HEK293T (cell line): Measurements from ENCODE around the gene SCMH1.

Experiments used
- BHLHE40 ChIP-seq: fragments of 450-650 bp; IDR thresholded peaks from 2 replicates; pipeline ENCODE4 v1.6.1; 2016; ENCODE audit warnings: mild to moderate bottlenecking, moderate library complexity, borderline replicate concordance
- CTBP1 ChIP-seq: fragments of 450-650 bp; IDR thresholded peaks from 2 replicates; pipeline ENCODE4 v1.6.1; 2016; ENCODE audit warnings: borderline replicate concordance
- FOXK2 ChIP-seq: fragments of 450-650 bp; IDR thresholded peaks from 2 replicates; pipeline ENCODE4 v1.6.1; 2016; ENCODE audit warnings: mild to moderate bottlenecking
- L3MBTL2 ChIP-seq: fragments of 450-650 bp; conservative IDR thresholded peaks from 2 replicates; pipeline ENCODE4 v1.6.1; 2016; ENCODE audit warnings: mild to moderate bottlenecking
- LEF1 ChIP-seq: fragments of 450-650 bp; IDR thresholded peaks from 2 replicates; pipeline ENCODE4 v1.6.1; 2017; ENCODE audit warnings: mild to moderate bottlenecking, borderline replicate concordance
- NFRKB ChIP-seq: fragments of 450-650 bp; IDR thresholded peaks from 2 replicates; pipeline ENCODE4 v1.6.1; 2016; ENCODE audit warnings: mild to moderate bottlenecking, moderate library complexity
- PKNOX1 ChIP-seq: fragments of 450-650 bp; IDR thresholded peaks from 2 replicates; pipeline ENCODE4 v1.6.1; 2016
- SP1 ChIP-seq: fragments of 450-650 bp; IDR thresholded peaks from 2 replicates; pipeline ENCODE4 v1.6.1; 2017
- TARDBP ChIP-seq: fragments of 450-650 bp; IDR thresholded peaks from 2 replicates; pipeline ENCODE4 v1.6.1; 2016

DNA sequence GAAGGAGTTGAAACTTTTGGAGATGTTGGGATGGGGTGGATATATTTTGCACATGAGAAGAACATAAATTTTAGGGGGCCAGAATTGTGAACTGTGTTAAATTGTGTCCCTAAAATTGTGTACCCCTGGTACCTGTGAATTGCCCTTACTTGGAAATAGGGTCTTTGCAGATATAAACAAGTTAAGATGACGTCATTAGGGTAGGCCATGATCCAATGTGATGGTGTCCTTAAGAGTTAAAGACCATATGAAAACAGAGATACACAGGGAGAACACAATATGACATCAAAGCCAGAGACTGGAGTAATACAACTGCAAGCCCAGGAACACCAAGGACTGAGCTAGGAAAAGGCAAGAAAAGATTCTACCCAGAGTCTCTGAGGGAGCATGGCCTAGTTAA is 24.0 kb downstream of the SCMH1 start:
- no peak for TF ChIP-seq NFRKB
- no peak for TF ChIP-seq BHLHE40
- no peak for TF ChIP-seq SP1
- no peak for TF ChIP-seq L3MBTL2
- no peak for TF ChIP-seq PKNOX1
- no peak for TF ChIP-seq CTBP1
- TF ChIP-seq TARDBP = no peak
- TF ChIP-seq FOXK2 = no peak
- no peak for TF ChIP-seq LEF1
